K562 (cell line): ENCODE data around the gene RNF138. TPM values are rescaled to one million over a fixed set of nuclear protein-coding genes. Genes with fewer than 3 reads are reported as not detected.

ENCODE experiments used
- CTCFL ChIP-seq: IDR thresholded peaks from 2 replicates; pipeline ENCODE4 v1.6.1; 2011; ENCODE audit warnings: borderline replicate concordance, low read depth, mild to moderate bottlenecking, moderate library complexity, low read length; ENCODE audit not compliant: insufficient read depth, poor library complexity, severe bottlenecking
- GABPB1 ChIP-seq: sonication (generic); formaldehyde crosslinking; IDR thresholded peaks from 2 replicates; pipeline ENCODE4 v1.8.0; 2022; ENCODE audit warnings: mild to moderate bottlenecking, missing genetic modification reagents
- GTF2A2 ChIP-seq: IDR thresholded peaks from 2 replicates; pipeline ENCODE4 v1.6.1; 2016; ENCODE audit warnings: mild to moderate bottlenecking, missing genetic modification characterization, missing compliant biosample characterization
- MAFG ChIP-seq: fragments of 450-650 bp; conservative IDR thresholded peaks from 2 replicates; pipeline ENCODE4 v1.6.1; 2016; ENCODE audit warnings: missing genetic modification characterization, missing compliant biosample characterization
- MEF2D ChIP-seq: conservative IDR thresholded peaks from 2 replicates; pipeline ENCODE4 v1.6.1; 2016; ENCODE audit warnings: low read depth, missing genetic modification characterization, missing compliant biosample characterization
- PHF20 ChIP-seq: fragments of 450-650 bp; IDR thresholded peaks from 2 replicates; pipeline ENCODE4 v1.6.1; 2018; ENCODE audit not compliant: partially characterized antibody
- PRPF4 ChIP-seq: fragments of 200-400 bp; formaldehyde crosslinking; IDR thresholded peaks from one replicate; pipeline ENCODE4 v1.6.1; 2017; ENCODE audit warnings: low read length, low read depth, mild to moderate bottlenecking; ENCODE audit not compliant: insufficient read depth, poor library complexity, severe bottlenecking
- REST ChIP-seq, 2 experiments: fragments of 450-650 bp; formaldehyde crosslinking in 1 of 2; IDR thresholded peaks; 2 replicates each; pipeline versions ENCODE4 v1.4.0 to v1.6.1; 2014 to 2020; ENCODE audit warnings: mild to moderate bottlenecking in 2 of 2, borderline replicate concordance in 1 of 2, low read depth in 1 of 2
- SMAD2 ChIP-seq: fragments of 150-350 bp; IDR thresholded peaks from 2 replicates; pipeline ENCODE4 v1.6.1; 2014; ENCODE audit warnings: low read depth, mild to moderate bottlenecking, low read length
- THAP12 ChIP-seq: fragments of 250-450 bp; sonication (Bioruptor Pico); IDR thresholded peaks from 2 replicates; pipeline ENCODE4 v1.9.0; 2021; ENCODE audit warnings: mild to moderate bottlenecking, inconsistent platforms
- ZNF124 ChIP-seq: sonication (generic); formaldehyde crosslinking; IDR thresholded peaks from 2 replicates; pipeline ENCODE4 v1.8.1; 2022; ENCODE audit warnings: missing genetic modification reagents
- ZSCAN29 ChIP-seq: fragments of 450-650 bp; IDR thresholded peaks from 2 replicates; pipeline ENCODE4 v1.6.1; 2017
- polyA plus RNA-seq, 8 experiments: library from polyadenylated mRNA; depleted of rRNA in 4 of 8; stranded (reverse) in 5 of 8; unstranded in 3 of 8; fragments of >200 nt; fragmentation: Nextera tagmentation in 2 of 8; fragmentation: Illumina TruSeq in 1 of 8; extraction: Ambion mirVana in 2 of 8; extraction: Trizol in 1 of 8; gene quantifications; 2 replicates each; pipeline versions ENCODE4 v1.2.1 to v1.2.3, GENCODE V29; 2011 to 2014; ENCODE audit warnings: inconsistent platforms in 1 of 8, missing spikeins in 1 of 8
- total RNA-seq, 7 experiments: library from RNA; depleted of rRNA in 6 of 7; stranded (reverse); fragments of >200 nt in 6 of 7; fragmentation: Illumina TruSeq in 2 of 7; extraction: Trizol in 2 of 7; gene quantifications; 2 replicates each; pipeline versions ENCODE4 v1.2.1 to v1.2.3, GENCODE V29; 2011 to 2021; ENCODE audit warnings: low replicate concordance in 1 of 7

RNF138 gene
- total and polyA plus RNA-seq, 9 of the 15 experiments (the other 6 are each of a cell fraction or from before 2014, with no cell fraction given) = 47.6 to 100 (median 62.5) TPM

GRCh38 chr18:32091724-32092421, at the start of gene RNF138 (continued):
- TF ChIP-seq REST (IDR thresholded peaks at IDR 0.05; ENCODE audit: borderline replicate concordance) (peak; percentile 36; the same call in 1 of the 2 replicates), REST (CRISPR knock-in tag; IDR thresholded peaks at IDR 0.05; ENCODE audit: low read depth) (0 out of 2 replicates have a peak, but pooled peaks have one; percentile 51), MAFG (no peak), ZNF124 (CRISPR knock-in tag) (no peak), PRPF4 (peak; percentile 76), GTF2A2 (tag) (no peak; the same call in 1 of the 2 replicates), GABPB1 (CRISPR knock-in tag) (peak; percentile 62; the same call in 1 of the 2 replicates), THAP12 (CRISPR knock-in tag) (peak; percentile 92), CTCFL (peak; percentile 10), PHF20 (peak; percentile 96), ZSCAN29 (peak; percentile 76; the same call in 1 of the 2 replicates), SMAD2 (no peak), MEF2D (no peak)
